K562 (cell line): Measurements from ENCODE around the gene ZNF296. TPM values are rescaled to one million over a fixed set of nuclear protein-coding genes. Genes with fewer than 3 reads are reported as not detected.

Source experiments
- ATAC-seq: fragments of 200-7000 bp; cut with Tn5 transposase; 3 replicates; pipeline ENCODE4 v1.9.1; 2020; ENCODE audit warnings: moderate library complexity
- BruUV-seq: library from RNA; stranded (reverse); fragments of 400-500 nt; replicated peaks from 2 replicates; lab custom pipeline; 2021; lab: Mats Ljungman, UMichigan
- CTCF ChIA-PET: fragments of 300-600 bp; formaldehyde crosslinking; extraction: SDS; loops from one replicate; lab custom pipeline; 2021; ENCODE audit warnings: low intra/inter-chr PET ratio; lab: Yijun Ruan, JAX
- POLR2A ChIA-PET: fragments of 300-600, 350-650 bp; sonication (Branson Sonifier 250); formaldehyde crosslinking; extraction: SDS; loops from one replicate; lab custom pipeline; 2021; ENCODE audit warnings: antibody characterized with exemption, inconsistent platforms; lab: Yijun Ruan, JAX
- DNase-seq, 4 experiments: peaks; one replicate each; pipeline versions ENCODE4 v3.0.0 to v3.0.0-alpha.2; 2011 to 2018; ENCODE audit warnings: low spot score in 3 of 4, mixed read lengths in 3 of 4; ENCODE audit errors: extremely low read depth in 1 of 4
- FAIRE-seq: peaks from 2 replicates; lab custom pipeline; 2011; peaks lifted over from hg19 to GRCh38; lab: Jason Lieb, UNC
- H2AFZ ChIP-seq: 2 replicates; pipeline ENCODE4 v1.6.0; 2011; ENCODE audit warnings: low read depth, low read length, control low read depth, inconsistent platforms
- H3K27ac ChIP-seq: fragments of 200-600 bp; 3 replicates; pipeline ENCODE4 v1.8.0; 2011; ENCODE audit warnings: low read depth, mild to moderate bottlenecking, control low read depth, inconsistent platforms, low read length, moderate library complexity, mixed read lengths; ENCODE audit errors: extremely low read depth
- H3K27me3 ChIP-seq, 2 experiments: fragments of 300-600 bp in 1 of 2; 2 replicates in 1 of 2; 3 replicates in 1 of 2; pipeline versions ENCODE4 v1.6.0 to v1.8.0; 2011; ENCODE audit warnings: inconsistent platforms in 2 of 2, low read length in 2 of 2, mild to moderate bottlenecking in 1 of 2, mixed read lengths in 1 of 2, moderate library complexity in 1 of 2; ENCODE audit not compliant: control insufficient read depth in 2 of 2, insufficient read depth in 2 of 2
- H3K36me3 ChIP-seq: fragments of 300-600 bp; 3 replicates; pipeline ENCODE4 v1.8.0; 2011; ENCODE audit warnings: mild to moderate bottlenecking, low read length, inconsistent platforms; ENCODE audit not compliant: control insufficient read depth, insufficient read depth
- H3K4me1 ChIP-seq, 2 experiments: fragments of 200-600 bp in 1 of 2; replicated peaks in 1 of 2; 2 replicates in 1 of 2; 3 replicates in 1 of 2; pipeline versions ENCODE4 v1.5.1 to v1.8.0; 2011; ENCODE audit warnings: inconsistent platforms in 2 of 2, low read length in 2 of 2, mild to moderate bottlenecking in 1 of 2, mixed read lengths in 1 of 2, moderate library complexity in 1 of 2; ENCODE audit not compliant: control insufficient read depth in 2 of 2, insufficient read depth in 2 of 2
- H3K4me2 ChIP-seq: 2 replicates; pipeline ENCODE4 v1.6.1; 2011; ENCODE audit warnings: low read length, control low read depth, inconsistent platforms, mixed read lengths; ENCODE audit not compliant: insufficient read depth
- H3K4me3 ChIP-seq: fragments of 200-600 bp; sonication (generic), shearing (Covaris generic); 2 replicates; pipeline ENCODE4 v1.5.1; 2016; ENCODE audit warnings: control low read depth, inconsistent platforms
- H3K79me2 ChIP-seq: fragments of 200-600 bp; 3 replicates; pipeline ENCODE4 v1.8.0; 2011; ENCODE audit warnings: low read length, inconsistent platforms; ENCODE audit not compliant: control insufficient read depth, insufficient read depth
- H3K9ac ChIP-seq, 2 experiments: 2 replicates each; pipeline versions ENCODE4 v1.6.0 to v1.6.1; 2011; ENCODE audit warnings: low read depth in 2 of 2, low read length in 2 of 2, control low read depth in 1 of 2, inconsistent platforms in 1 of 2, mild to moderate bottlenecking in 1 of 2, mixed read lengths in 1 of 2; ENCODE audit not compliant: insufficient read depth in 1 of 2
- H3K9me1 ChIP-seq: one replicate; pipeline ENCODE4 v1.6.0; 2011; ENCODE audit warnings: inconsistent platforms, mild to moderate bottlenecking, low read length, moderate library complexity; ENCODE audit not compliant: control insufficient read depth, insufficient read depth
- H3K9me3 ChIP-seq: replicated peaks from 2 replicates; pipeline ENCODE4 v1.5.1; 2011; ENCODE audit warnings: low read depth, low read length, inconsistent platforms; ENCODE audit not compliant: control insufficient read depth, insufficient read depth
- H4K20me1 ChIP-seq: replicated peaks from 2 replicates; pipeline ENCODE4 v1.6.1; 2011; ENCODE audit warnings: low read length, inconsistent platforms, mixed read lengths; ENCODE audit not compliant: control insufficient read depth, insufficient read depth
- HDAC6 ChIP-seq: IDR thresholded peaks from 2 replicates; pipeline ENCODE4 v1.6.1; 2012; ENCODE audit warnings: low read depth, mild to moderate bottlenecking, control low read depth, inconsistent platforms, low read length, moderate library complexity
- MIER1 ChIP-seq: fragments of 450-650 bp; IDR thresholded peaks from 2 replicates; pipeline ENCODE4 v1.6.1; 2016; ENCODE audit warnings: antibody characterized with exemption, mild to moderate bottlenecking, low read depth
- RBM25 ChIP-seq: fragments of 200-400 bp; formaldehyde crosslinking; IDR thresholded peaks from 2 replicates; pipeline ENCODE4 v1.6.1; 2018; ENCODE audit warnings: low read length, low read depth, moderate library complexity; ENCODE audit not compliant: severe bottlenecking
- SIN3B ChIP-seq: fragments of 450-650 bp; IDR thresholded peaks from 2 replicates; pipeline ENCODE4 v1.6.1; 2017; ENCODE audit warnings: low read depth, mild to moderate bottlenecking, moderate library complexity
- ZNF140 ChIP-seq: fragments of 250-450 bp; sonication (Bioruptor Pico); IDR thresholded peaks from 2 replicates; pipeline ENCODE4 v1.8.0; 2021; ENCODE audit warnings: moderate library complexity, mild to moderate bottlenecking, inconsistent platforms
- WGBS: fragments of 100-300 bp; shearing (Covaris generic); methylation state at CpG from one replicate; pipeline ENCODE4 v1.1.6; 2016; ENCODE audit warnings: low coverage, mixed read lengths; ENCODE audit not compliant: insufficient coverage; ENCODE audit errors: missing lambda C conversion rate; 5-methylcytosine and 5-hydroxymethylcytosine counted together
- in situ Hi-C: fragments of 300-500 bp; cut with MboI; formaldehyde crosslinking; loops from 4 replicates; pipeline ENCODE4 v1.15.0; 2018; ENCODE audit warnings: inconsistent platforms, mixed read lengths
- intact Hi-C: fragments of 100-400 bp; cut with micrococcal nuclease; formaldehyde crosslinking; loops from 2 replicates; pipeline ENCODE4 v1.14.2; 2022
- polyA plus RNA-seq, 8 experiments: library from polyadenylated mRNA; depleted of rRNA in 4 of 8; stranded (reverse) in 5 of 8; unstranded in 3 of 8; fragments of >200 nt; fragmentation: Nextera tagmentation in 2 of 8; fragmentation: Illumina TruSeq in 1 of 8; extraction: Ambion mirVana in 2 of 8; extraction: Trizol in 1 of 8; gene quantifications; 2 replicates each; pipeline versions ENCODE4 v1.2.1 to v1.2.3, GENCODE V29; 2011 to 2014; ENCODE audit warnings: inconsistent platforms in 1 of 8, missing spikeins in 1 of 8
- total RNA-seq, 7 experiments: library from RNA; depleted of rRNA in 6 of 7; stranded (reverse); fragments of >200 nt in 6 of 7; fragmentation: Illumina TruSeq in 2 of 7; extraction: Trizol in 2 of 7; gene quantifications; 2 replicates each; pipeline versions ENCODE4 v1.2.1 to v1.2.3, GENCODE V29; 2011 to 2021; ENCODE audit warnings: low replicate concordance in 1 of 7
- TF ChIP-seq, protein P1 (sequence below), 2 experiments: IDR thresholded peaks; 2 replicates each; pipeline ENCODE4 v1.6.1; 2012; ENCODE audit warnings: improper control_type of control experiment in 2 of 2, low read depth in 2 of 2, low read length in 2 of 2, borderline replicate concordance in 1 of 2
- TF ChIP-seq, protein P2 (sequence below): fragments of 200-800 bp; sonication (Bioruptor generic); IDR thresholded peaks from 2 replicates; pipeline ENCODE4 v1.6.1; 2017; ENCODE audit warnings: missing genetic modification characterization, missing compliant biosample characterization
- TF ChIP-seq, protein P3 (sequence below): fragments of 450-650 bp; IDR thresholded peaks from 2 replicates; pipeline ENCODE4 v1.7.1; 2018; ENCODE audit warnings: mild to moderate bottlenecking, low read depth; ENCODE audit not compliant: partially characterized antibody
- TF ChIP-seq, protein P4 (sequence below), 2 experiments: fragments of 150-350 bp in 1 of 2; IDR thresholded peaks; 2 replicates each; pipeline ENCODE4 v1.6.1; 2012 to 2016; ENCODE audit warnings: low read depth in 2 of 2, low read length in 2 of 2, mild to moderate bottlenecking in 1 of 2, moderate library complexity in 1 of 2

Gene ZNF296
- total and polyA plus RNA-seq, 9 of the 15 experiments (the other 6 are each of a cell fraction or from before 2014, with no cell fraction given), result 0.03 to 8.8 (median 0.47) TPM; not detected in 1

DNA sequence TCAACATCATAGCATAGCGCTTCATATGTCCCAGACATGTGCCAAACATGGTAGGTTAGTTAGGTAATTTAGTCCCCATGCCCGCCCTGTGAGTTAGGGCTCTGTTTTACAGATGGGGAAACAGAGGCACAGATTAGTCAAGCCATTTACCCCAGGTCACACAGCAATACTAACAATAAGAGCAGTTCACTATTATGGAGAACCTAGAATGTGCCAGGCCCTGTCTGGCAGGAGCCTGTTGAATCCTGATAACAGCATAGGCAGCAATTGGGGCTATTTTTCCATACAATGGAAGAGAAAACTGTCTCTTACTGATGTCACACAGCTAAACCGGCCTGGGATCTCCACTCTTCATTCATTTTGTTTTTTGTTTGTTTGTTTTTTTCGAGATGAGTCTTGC lies 10.2 kb upstream of the ZNF296 start (continued):
- TF ChIP-seq, protein P1, sequence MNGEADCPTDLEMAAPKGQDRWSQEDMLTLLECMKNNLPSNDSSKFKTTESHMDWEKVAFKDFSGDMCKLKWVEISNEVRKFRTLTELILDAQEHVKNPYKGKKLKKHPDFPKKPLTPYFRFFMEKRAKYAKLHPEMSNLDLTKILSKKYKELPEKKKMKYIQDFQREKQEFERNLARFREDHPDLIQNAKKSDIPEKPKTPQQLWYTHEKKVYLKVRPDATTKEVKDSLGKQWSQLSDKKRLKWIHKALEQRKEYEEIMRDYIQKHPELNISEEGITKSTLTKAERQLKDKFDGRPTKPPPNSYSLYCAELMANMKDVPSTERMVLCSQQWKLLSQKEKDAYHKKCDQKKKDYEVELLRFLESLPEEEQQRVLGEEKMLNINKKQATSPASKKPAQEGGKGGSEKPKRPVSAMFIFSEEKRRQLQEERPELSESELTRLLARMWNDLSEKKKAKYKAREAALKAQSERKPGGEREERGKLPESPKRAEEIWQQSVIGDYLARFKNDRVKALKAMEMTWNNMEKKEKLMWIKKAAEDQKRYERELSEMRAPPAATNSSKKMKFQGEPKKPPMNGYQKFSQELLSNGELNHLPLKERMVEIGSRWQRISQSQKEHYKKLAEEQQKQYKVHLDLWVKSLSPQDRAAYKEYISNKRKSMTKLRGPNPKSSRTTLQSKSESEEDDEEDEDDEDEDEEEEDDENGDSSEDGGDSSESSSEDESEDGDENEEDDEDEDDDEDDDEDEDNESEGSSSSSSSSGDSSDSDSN (IDR thresholded peaks at IDR 0.05; ENCODE audit: borderline replicate concordance in 1 of 2, low read depth in 2 of 2, low read length in 2 of 2), result no peak
- TF ChIP-seq HDAC6 (no peak), RBM25 (peak; percentile 50)
- TF ChIP-seq, protein P2, sequence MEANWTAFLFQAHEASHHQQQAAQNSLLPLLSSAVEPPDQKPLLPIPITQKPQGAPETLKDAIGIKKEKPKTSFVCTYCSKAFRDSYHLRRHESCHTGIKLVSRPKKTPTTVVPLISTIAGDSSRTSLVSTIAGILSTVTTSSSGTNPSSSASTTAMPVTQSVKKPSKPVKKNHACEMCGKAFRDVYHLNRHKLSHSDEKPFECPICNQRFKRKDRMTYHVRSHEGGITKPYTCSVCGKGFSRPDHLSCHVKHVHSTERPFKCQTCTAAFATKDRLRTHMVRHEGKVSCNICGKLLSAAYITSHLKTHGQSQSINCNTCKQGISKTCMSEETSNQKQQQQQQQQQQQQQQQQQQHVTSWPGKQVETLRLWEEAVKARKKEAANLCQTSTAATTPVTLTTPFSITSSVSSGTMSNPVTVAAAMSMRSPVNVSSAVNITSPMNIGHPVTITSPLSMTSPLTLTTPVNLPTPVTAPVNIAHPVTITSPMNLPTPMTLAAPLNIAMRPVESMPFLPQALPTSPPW (CRISPR knock-in tag), result no peak

DNA sequence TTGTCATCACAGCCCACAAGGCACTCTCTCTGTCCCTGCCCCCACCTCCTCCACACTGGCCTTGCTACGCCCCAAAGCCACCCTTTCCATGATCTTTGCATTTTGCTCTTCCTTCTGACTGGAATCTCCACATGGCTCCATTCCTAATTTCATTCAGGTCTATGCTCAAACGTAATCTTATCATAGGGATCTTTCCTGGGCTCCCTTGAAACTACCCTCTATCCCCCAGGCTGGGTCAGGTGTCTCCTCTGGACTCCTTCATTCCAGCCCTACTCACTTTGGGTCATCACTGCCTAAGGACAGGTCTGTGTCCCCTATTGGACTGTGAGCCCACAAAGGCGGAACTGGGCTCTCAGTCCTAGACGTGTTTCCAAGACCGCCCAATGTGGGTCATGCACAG lies 5.9 kb upstream of the ZNF296 start:
- TF ChIP-seq, protein P3, sequence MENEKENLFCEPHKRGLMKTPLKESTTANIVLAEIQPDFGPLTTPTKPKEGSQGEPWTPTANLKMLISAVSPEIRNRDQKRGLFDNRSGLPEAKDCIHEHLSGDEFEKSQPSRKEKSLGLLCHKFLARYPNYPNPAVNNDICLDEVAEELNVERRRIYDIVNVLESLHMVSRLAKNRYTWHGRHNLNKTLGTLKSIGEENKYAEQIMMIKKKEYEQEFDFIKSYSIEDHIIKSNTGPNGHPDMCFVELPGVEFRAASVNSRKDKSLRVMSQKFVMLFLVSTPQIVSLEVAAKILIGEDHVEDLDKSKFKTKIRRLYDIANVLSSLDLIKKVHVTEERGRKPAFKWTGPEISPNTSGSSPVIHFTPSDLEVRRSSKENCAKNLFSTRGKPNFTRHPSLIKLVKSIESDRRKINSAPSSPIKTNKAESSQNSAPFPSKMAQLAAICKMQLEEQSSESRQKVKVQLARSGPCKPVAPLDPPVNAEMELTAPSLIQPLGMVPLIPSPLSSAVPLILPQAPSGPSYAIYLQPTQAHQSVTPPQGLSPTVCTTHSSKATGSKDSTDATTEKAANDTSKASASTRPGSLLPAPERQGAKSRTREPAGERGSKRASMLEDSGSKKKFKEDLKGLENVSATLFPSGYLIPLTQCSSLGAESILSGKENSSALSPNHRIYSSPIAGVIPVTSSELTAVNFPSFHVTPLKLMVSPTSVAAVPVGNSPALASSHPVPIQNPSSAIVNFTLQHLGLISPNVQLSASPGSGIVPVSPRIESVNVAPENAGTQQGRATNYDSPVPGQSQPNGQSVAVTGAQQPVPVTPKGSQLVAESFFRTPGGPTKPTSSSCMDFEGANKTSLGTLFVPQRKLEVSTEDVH, result no peak
- TF ChIP-seq MIER1 (peak; percentile 49; the same call in 1 of the 2 replicates), ZNF140 (CRISPR knock-in tag) (no peak), SIN3B (no peak)
- TF ChIP-seq, protein P4, sequence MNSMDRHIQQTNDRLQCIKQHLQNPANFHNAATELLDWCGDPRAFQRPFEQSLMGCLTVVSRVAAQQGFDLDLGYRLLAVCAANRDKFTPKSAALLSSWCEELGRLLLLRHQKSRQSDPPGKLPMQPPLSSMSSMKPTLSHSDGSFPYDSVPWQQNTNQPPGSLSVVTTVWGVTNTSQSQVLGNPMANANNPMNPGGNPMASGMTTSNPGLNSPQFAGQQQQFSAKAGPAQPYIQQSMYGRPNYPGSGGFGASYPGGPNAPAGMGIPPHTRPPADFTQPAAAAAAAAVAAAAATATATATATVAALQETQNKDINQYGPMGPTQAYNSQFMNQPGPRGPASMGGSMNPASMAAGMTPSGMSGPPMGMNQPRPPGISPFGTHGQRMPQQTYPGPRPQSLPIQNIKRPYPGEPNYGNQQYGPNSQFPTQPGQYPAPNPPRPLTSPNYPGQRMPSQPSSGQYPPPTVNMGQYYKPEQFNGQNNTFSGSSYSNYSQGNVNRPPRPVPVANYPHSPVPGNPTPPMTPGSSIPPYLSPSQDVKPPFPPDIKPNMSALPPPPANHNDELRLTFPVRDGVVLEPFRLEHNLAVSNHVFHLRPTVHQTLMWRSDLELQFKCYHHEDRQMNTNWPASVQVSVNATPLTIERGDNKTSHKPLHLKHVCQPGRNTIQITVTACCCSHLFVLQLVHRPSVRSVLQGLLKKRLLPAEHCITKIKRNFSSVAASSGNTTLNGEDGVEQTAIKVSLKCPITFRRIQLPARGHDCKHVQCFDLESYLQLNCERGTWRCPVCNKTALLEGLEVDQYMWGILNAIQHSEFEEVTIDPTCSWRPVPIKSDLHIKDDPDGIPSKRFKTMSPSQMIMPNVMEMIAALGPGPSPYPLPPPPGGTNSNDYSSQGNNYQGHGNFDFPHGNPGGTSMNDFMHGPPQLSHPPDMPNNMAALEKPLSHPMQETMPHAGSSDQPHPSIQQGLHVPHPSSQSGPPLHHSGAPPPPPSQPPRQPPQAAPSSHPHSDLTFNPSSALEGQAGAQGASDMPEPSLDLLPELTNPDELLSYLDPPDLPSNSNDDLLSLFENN (IDR thresholded peaks at IDR 0.05; ENCODE audit: low read depth in 2 of 2, low read length in 2 of 2), result no peak
- TF ChIP-seq, all 486 proteins: peak for 1
- H3K36me3 ChIP-seq, result peaks cover 49% of the 10 kb centered on the region
- H3K79me2 ChIP-seq, result peaks cover 64% of the 10 kb centered on the region
- no peaks in the 10 kb centered on the region for H3K9me1 ChIP-seq
- no peak overlapping the region for H3K4me3 ChIP-seq
- TSS peak; percentile 8 for BruUV-seq
- no peaks in the 10 kb centered on the region for H3K9me3 ChIP-seq
- H4K20me1 ChIP-seq, result no peaks in the 10 kb centered on the region; the same call in 1 of the 2 replicates
- H2AFZ ChIP-seq, result no peak overlapping the region
- in situ Hi-C loops (no loop called here), intact Hi-C loops (no loop called here)
- WGBS, result 87% methylated on average over 5 of the region's 5 CpGs
- peak overlapping the region in 1 of 2 experiments; percentile 53; a peak in 1 of 4 replicates for H3K9ac ChIP-seq
- POLR2A ChIA-PET, result no interaction called here
- no peak for ATAC-seq
- no peak overlapping the region for H3K27ac ChIP-seq
- H3K27me3 ChIP-seq, result no peaks in the 10 kb centered on the region
- peaks cover 15 to 25% of the 10 kb centered on the region in 2 experiments for H3K4me1 ChIP-seq
- FAIRE-seq, result no peak
- H3K4me2 ChIP-seq, result no peak overlapping the region
- no peak for DNase-seq
- CTCF ChIA-PET, result no interaction called here
